ENCODE data around the gene CITED2.

Gene CITED2

GRCh38 chr6:139395891-139396301 lies 21.4 kb upstream of the CITED2 start:
- no peak for DNase-seq (ENCODE audit: low spot score)
- TF ChIP-seq, protein P1, sequence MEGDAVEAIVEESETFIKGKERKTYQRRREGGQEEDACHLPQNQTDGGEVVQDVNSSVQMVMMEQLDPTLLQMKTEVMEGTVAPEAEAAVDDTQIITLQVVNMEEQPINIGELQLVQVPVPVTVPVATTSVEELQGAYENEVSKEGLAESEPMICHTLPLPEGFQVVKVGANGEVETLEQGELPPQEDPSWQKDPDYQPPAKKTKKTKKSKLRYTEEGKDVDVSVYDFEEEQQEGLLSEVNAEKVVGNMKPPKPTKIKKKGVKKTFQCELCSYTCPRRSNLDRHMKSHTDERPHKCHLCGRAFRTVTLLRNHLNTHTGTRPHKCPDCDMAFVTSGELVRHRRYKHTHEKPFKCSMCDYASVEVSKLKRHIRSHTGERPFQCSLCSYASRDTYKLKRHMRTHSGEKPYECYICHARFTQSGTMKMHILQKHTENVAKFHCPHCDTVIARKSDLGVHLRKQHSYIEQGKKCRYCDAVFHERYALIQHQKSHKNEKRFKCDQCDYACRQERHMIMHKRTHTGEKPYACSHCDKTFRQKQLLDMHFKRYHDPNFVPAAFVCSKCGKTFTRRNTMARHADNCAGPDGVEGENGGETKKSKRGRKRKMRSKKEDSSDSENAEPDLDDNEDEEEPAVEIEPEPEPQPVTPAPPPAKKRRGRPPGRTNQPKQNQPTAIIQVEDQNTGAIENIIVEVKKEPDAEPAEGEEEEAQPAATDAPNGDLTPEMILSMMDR (IDR thresholded peaks at IDR 0.05; ENCODE audit: extremely low read depth, insufficient read depth, missing control alignments): no peak
- in situ Hi-C loops (cut with MboI; ENCODE audit: low pct_unique_long_range_greater_than_20kb, low sequenced_read_pairs, unreplicated experiment): loop anchor here (25.0 kb wide), 1 partner anchor 491 kb away; no protein-coding TSS in a partner anchor

GRCh38 chr6:139395371-139395770 lies 20.9 kb upstream of the CITED2 start:
- DNase-seq (ENCODE audit: low spot score): no peak
- in situ Hi-C loops (cut with MboI; ENCODE audit: low pct_unique_long_range_greater_than_20kb, low sequenced_read_pairs, unreplicated experiment): loop anchor here (25.0 kb wide), 1 partner anchor 492 kb away; no protein-coding TSS in a partner anchor
- TF ChIP-seq, protein P1 (IDR thresholded peaks at IDR 0.05; ENCODE audit: extremely low read depth, insufficient read depth, missing control alignments): no peak

GRCh38 chr6:139394027-139394649 lies 19.7 kb upstream of the CITED2 start:
- no peak for DNase-seq (ENCODE audit: low spot score)
- in situ Hi-C loops (cut with MboI; ENCODE audit: low pct_unique_long_range_greater_than_20kb, low sequenced_read_pairs, unreplicated experiment): loop anchor here (25.0 kb wide), 1 partner anchor 493 kb away; no protein-coding TSS in a partner anchor
- TF ChIP-seq, protein P1 (IDR thresholded peaks at IDR 0.05; ENCODE audit: extremely low read depth, insufficient read depth, missing control alignments): no peak

- in situ Hi-C loops (cut with MboI; ENCODE audit: low pct_unique_long_range_greater_than_20kb, low sequenced_read_pairs, unreplicated experiment): loop anchor here (25.0 kb wide), 1 partner anchor 495 kb away; no protein-coding TSS in a partner anchor
- TF ChIP-seq, protein P1 (IDR thresholded peaks at IDR 0.05; ENCODE audit: extremely low read depth, insufficient read depth, missing control alignments): no peak
- DNase-seq (ENCODE audit: low spot score): peak; percentile 57
Observed at GRCh38 chr6:139392794-139393193, 18.3 kb upstream of the CITED2 start.

DNA sequence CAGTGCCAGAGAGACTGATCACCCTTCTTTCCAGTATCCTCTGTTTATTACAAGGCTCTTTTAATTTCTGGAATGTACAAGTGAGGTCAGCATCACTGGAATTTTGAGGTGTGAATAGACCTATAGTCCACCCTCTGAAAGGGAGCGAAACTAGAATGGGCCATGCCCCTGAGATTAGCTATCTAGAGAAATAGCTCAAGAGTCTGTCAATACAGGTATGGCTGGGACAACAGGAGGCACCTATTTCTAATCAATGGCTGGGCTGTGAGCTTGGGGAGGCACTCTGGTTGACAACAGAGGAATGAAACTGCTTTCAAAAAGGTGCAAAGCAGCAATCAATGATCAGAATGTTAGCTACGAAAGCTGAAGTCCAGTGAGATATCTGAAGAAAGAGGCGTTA lies 17.3 kb upstream of the CITED2 start:
- in situ Hi-C loops (cut with MboI; ENCODE audit: low pct_unique_long_range_greater_than_20kb, low sequenced_read_pairs, unreplicated experiment): loop anchor here (25.0 kb wide), 1 partner anchor 496 kb away; no protein-coding TSS in a partner anchor
- no peak for DNase-seq (ENCODE audit: low spot score)

DNA sequence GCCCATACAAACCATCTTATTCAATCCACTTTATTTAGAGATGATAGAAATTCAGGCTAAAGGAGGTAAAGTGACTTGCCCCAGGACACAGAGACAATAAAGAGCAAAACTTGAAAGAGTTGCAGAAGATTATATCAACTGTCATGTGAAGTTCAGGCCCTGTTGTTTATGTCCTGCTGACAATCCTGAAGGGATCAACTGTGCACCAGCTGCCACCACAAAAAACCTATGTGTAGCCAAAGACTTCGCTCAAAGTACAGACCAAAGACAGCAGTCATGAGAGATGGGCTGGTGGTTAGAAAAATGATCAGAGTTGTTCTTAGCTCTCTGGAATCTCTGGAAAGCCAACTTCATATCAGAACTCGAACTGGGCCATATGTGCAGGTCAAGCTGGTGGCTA lies 16.0 kb upstream of the CITED2 start:
- TF ChIP-seq, protein P1 (IDR thresholded peaks at IDR 0.05; ENCODE audit: extremely low read depth, insufficient read depth, missing control alignments): no peak
- in situ Hi-C loops (cut with MboI; ENCODE audit: low pct_unique_long_range_greater_than_20kb, low sequenced_read_pairs, unreplicated experiment): loop anchor here (25.0 kb wide), 1 partner anchor 497 kb away; no protein-coding TSS in a partner anchor
- DNase-seq (ENCODE audit: low spot score): no peak

More for the DNA sequence above, 17.3 kb upstream of the CITED2 start:
- TF ChIP-seq, protein P1 (IDR thresholded peaks at IDR 0.05; ENCODE audit: extremely low read depth, insufficient read depth, missing control alignments): no peak
